ENCODE data around the gene ANKHD1.

ANKHD1 gene

DNA sequence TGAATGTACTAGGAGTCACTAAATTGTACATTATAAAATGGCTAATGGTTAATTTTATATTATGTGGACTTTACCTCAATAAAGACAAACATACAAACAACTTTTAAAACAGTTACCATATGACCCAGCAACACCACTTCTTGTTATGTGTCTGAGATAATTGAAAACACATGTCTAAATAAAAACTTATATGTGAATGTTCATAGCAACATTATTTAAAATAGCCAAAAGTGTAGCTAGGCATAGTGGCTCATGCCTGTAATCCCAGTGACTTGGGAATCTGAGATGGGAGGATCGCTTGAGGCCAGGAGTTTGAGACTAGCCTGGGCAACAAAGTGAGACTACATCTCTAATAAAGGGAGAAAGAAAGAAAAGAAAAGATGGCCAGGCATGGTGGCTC lies 185.9 kb downstream of the ANKHD1 start:
- no peak overlapping the region for H3K4me3 ChIP-seq (ENCODE audit: low read length, poor library complexity, severe bottlenecking)
- H3K4me1 ChIP-seq (ENCODE audit: insufficient read depth, low read length, poor library complexity, severe bottlenecking), result no peaks in the 10 kb centered on the region
- no peaks in the 10 kb centered on the region for H3K27me3 ChIP-seq (ENCODE audit: insufficient read depth, low read length, poor library complexity, severe bottlenecking)
- no peak for TF ChIP-seq EZH2phosphoT487 (IDR thresholded peaks at IDR 0.05; ENCODE audit: borderline replicate concordance)
- TF ChIP-seq, protein P1, sequence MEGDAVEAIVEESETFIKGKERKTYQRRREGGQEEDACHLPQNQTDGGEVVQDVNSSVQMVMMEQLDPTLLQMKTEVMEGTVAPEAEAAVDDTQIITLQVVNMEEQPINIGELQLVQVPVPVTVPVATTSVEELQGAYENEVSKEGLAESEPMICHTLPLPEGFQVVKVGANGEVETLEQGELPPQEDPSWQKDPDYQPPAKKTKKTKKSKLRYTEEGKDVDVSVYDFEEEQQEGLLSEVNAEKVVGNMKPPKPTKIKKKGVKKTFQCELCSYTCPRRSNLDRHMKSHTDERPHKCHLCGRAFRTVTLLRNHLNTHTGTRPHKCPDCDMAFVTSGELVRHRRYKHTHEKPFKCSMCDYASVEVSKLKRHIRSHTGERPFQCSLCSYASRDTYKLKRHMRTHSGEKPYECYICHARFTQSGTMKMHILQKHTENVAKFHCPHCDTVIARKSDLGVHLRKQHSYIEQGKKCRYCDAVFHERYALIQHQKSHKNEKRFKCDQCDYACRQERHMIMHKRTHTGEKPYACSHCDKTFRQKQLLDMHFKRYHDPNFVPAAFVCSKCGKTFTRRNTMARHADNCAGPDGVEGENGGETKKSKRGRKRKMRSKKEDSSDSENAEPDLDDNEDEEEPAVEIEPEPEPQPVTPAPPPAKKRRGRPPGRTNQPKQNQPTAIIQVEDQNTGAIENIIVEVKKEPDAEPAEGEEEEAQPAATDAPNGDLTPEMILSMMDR (conservative IDR thresholded peaks at IDR 0.05; ENCODE audit: low read length), result no peak
- H3K9ac ChIP-seq (ENCODE audit: low read depth, low read length, poor library complexity, severe bottlenecking), result no peak overlapping the region
- H3K9me3 ChIP-seq (ENCODE audit: insufficient read depth, low read depth, low read length), result no peaks in the 10 kb centered on the region
- no peaks in the 10 kb centered on the region for H3K36me3 ChIP-seq (ENCODE audit: insufficient read depth, low read length)
- no peaks in the 10 kb centered on the region for H3K9me2 ChIP-seq (replicated peaks; ENCODE audit: low read depth, low read length)
- no peaks in the 10 kb centered on the region for H4K20me1 ChIP-seq (ENCODE audit: insufficient read depth, low read length, poor library complexity, severe bottlenecking)
- no peaks in the 10 kb centered on the region for H3F3A ChIP-seq (ENCODE audit: low read depth)
- no peak overlapping the region for H2AFZ ChIP-seq (ENCODE audit: low read length)
- no peaks in the 10 kb centered on the region for H3K79me2 ChIP-seq (ENCODE audit: insufficient read depth, low read length)
- H3K4me2 ChIP-seq (ENCODE audit: low read depth, low read length, poor library complexity, severe bottlenecking), result no peak overlapping the region

DNA sequence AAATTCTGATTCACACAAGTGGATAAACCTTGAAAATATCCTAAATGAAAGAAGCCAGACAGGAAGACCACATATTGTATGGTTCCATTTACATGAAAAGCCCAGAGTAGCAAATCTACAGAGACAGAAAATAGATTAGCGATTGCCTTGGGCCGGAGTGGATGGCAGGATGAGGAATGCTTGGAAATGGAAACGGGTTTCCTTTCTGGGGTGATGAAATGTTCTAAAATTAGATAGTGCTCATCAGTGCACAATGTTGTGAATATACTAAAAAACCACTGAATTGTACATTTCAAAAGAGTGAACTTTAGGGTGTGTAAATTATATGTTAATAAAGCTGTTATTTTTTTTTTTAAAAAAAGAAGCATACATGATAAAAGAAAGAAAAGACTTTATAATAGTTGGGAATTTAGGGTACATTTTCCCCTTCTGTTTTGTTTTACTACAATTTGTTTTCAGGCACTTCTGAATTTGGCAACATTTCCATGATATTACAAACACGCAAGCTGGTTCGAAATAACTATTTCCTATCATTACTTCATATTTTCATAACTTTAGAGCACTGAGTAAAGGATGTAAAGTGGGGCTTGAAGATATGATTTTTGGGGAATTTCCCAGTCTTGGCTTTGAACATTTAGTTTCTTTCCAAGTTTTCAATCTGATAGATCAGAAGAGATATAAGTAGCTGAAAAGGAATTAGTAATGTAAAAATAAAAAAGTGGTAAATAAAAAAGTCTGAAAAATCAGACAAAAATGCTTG lies 186.9 kb downstream of the ANKHD1 start:
- no peaks in the 10 kb centered on the region for H3K4me1 ChIP-seq (ENCODE audit: insufficient read depth, low read length, poor library complexity, severe bottlenecking)
- H3K4me2 ChIP-seq (ENCODE audit: low read depth, low read length, poor library complexity, severe bottlenecking), result no peak overlapping the region
- H3K79me2 ChIP-seq (ENCODE audit: insufficient read depth, low read length), result no peaks in the 10 kb centered on the region
- no peaks in the 10 kb centered on the region for H3K27me3 ChIP-seq (ENCODE audit: insufficient read depth, low read length, poor library complexity, severe bottlenecking)
- H3K9ac ChIP-seq (ENCODE audit: low read depth, low read length, poor library complexity, severe bottlenecking), result no peak overlapping the region
- TF ChIP-seq EZH2phosphoT487 (IDR thresholded peaks at IDR 0.05; ENCODE audit: borderline replicate concordance), result no peak
- TF ChIP-seq, protein P1 (conservative IDR thresholded peaks at IDR 0.05; ENCODE audit: low read length), result no peak
- no peak overlapping the region for H2AFZ ChIP-seq (ENCODE audit: low read length)
- no peaks in the 10 kb centered on the region for H3K9me3 ChIP-seq (ENCODE audit: insufficient read depth, low read depth, low read length)
- H3F3A ChIP-seq (ENCODE audit: low read depth), result no peaks in the 10 kb centered on the region
- no peaks in the 10 kb centered on the region for H3K36me3 ChIP-seq (ENCODE audit: insufficient read depth, low read length)
- no peak overlapping the region for H3K4me3 ChIP-seq (ENCODE audit: low read length, poor library complexity, severe bottlenecking)
- H4K20me1 ChIP-seq (ENCODE audit: insufficient read depth, low read length, poor library complexity, severe bottlenecking), result no peaks in the 10 kb centered on the region
- H3K9me2 ChIP-seq (replicated peaks; ENCODE audit: low read depth, low read length), result no peaks in the 10 kb centered on the region

Data from Loucy (cell line).